Fibroblast of the aortic adventitia (primary cell): Measurements from ENCODE around the gene UTF1. TPM values are rescaled to one million over a fixed set of nuclear protein-coding genes. Genes with fewer than 3 reads are reported as not detected.

Experiments used
- DNase-seq: peaks from one replicate; pipeline ENCODE4 v3.0.0-alpha.2; 2010; ENCODE audit warnings: low read depth
- H3K4me3 ChIP-seq: 2 replicates; pipeline ENCODE4 v1.5.1; 2011; ENCODE audit warnings: low read depth, mild to moderate bottlenecking, control low read depth, low read length, moderate library complexity
- total RNA-seq: library from RNA; depleted of rRNA; stranded (reverse); fragments of >200 nt; gene quantifications from 2 replicates; pipeline ENCODE4 v1.2.3, GENCODE V29; 2012; ENCODE audit warnings: low replicate concordance
- TF ChIP-seq, protein P1 (sequence below): IDR thresholded peaks from 2 replicates; pipeline ENCODE4 v1.5.1; 2011; ENCODE audit warnings: mild to moderate bottlenecking, low read length, control low read depth, inconsistent platforms; ENCODE audit not compliant: insufficient read depth

Gene UTF1
- total RNA-seq, 1 donor, result not detected

DNA sequence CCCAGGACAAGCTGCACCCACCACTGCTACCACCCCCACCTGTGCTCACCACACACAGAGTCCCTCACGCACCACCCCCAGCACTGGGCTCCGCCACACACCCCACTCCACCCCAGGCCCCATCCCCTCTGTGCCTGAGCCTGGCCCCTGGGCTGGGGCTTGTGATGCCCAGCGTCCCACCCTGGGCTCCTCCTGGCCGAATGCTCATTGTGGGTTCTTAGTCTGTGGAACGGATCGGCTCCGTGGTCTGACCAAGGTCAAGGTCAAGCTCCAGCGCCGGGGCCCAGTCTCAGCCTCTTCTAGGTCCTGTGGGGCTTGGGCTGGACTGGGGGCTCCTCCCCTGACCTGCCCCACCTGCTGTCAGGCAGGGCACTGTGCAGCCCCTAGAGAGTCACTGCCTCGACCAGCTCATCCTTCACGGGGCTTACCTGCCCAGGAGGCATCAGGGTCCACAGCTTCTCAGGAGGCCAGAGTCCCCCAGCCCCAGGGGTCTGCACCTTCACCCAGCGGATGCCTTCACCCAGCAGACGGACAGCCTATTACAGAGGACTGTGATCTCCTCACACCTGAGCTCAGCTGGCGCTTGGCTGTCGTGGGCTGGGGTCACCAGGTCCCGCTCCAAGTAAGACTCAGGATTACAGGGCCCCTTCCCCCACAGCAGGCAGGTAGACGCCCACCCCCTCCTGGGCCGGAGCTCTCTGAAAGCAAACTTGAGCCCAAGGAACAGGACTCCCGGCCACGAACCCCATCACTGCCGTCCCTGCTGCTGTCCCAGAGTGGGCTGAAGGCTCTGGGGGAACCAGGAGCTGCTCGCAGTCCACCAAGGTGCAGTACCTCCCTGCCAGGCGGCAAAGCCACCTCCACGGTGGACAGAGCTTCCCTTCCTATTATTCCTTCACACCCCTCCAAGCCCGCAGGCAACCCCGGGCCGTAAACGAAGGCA, 15.3 kb upstream of the UTF1 start:
- H3K4me3 ChIP-seq, result no peak overlapping the region
- no peak for DNase-seq
- TF ChIP-seq, protein P1, sequence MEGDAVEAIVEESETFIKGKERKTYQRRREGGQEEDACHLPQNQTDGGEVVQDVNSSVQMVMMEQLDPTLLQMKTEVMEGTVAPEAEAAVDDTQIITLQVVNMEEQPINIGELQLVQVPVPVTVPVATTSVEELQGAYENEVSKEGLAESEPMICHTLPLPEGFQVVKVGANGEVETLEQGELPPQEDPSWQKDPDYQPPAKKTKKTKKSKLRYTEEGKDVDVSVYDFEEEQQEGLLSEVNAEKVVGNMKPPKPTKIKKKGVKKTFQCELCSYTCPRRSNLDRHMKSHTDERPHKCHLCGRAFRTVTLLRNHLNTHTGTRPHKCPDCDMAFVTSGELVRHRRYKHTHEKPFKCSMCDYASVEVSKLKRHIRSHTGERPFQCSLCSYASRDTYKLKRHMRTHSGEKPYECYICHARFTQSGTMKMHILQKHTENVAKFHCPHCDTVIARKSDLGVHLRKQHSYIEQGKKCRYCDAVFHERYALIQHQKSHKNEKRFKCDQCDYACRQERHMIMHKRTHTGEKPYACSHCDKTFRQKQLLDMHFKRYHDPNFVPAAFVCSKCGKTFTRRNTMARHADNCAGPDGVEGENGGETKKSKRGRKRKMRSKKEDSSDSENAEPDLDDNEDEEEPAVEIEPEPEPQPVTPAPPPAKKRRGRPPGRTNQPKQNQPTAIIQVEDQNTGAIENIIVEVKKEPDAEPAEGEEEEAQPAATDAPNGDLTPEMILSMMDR, result no peak

DNA sequence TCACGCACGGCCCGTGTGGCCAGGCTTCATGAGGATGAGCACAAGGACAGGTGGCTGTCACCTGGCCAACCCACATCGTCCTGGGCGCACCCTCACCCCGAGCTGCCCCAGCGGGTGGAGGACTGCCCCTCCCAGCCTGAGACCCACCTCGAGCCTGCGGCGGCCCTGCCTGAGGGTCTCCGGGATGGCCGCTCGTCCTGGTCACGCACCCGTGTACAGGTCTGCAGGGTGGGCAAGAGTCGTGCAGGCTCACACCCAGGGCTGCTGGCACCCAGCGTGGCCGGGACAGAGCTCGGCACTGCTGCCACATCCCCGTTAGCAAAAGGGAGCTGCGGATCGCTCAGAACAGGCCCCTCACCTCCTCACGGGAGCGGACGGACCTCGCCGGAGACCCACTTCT, 14.4 kb upstream of the UTF1 start:
- no peak overlapping the region for H3K4me3 ChIP-seq
- no peak for DNase-seq
- TF ChIP-seq, protein P1, result no peak

DNA sequence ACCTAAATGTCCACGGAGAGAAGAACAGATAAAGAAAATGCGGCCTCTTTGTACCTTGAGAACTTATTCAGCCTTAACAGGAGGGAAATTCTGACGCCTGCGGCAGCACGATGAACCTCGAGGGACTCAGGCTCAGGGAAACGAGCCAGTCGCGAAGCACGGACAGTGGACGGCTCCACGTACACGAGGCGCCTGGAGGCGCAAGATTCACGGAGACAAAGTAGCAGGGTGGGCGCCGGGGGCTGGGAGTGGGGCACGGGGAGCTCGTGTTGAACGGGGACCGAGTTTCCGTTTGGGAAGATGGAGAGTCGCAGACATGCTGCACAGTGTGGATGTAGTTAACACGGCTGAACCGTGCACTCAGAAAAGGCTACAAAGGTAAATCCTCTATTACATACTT, 13.2 kb upstream of the UTF1 start:
- no peak overlapping the region for H3K4me3 ChIP-seq
- TF ChIP-seq, protein P1, result no peak
- no peak for DNase-seq

DNA sequence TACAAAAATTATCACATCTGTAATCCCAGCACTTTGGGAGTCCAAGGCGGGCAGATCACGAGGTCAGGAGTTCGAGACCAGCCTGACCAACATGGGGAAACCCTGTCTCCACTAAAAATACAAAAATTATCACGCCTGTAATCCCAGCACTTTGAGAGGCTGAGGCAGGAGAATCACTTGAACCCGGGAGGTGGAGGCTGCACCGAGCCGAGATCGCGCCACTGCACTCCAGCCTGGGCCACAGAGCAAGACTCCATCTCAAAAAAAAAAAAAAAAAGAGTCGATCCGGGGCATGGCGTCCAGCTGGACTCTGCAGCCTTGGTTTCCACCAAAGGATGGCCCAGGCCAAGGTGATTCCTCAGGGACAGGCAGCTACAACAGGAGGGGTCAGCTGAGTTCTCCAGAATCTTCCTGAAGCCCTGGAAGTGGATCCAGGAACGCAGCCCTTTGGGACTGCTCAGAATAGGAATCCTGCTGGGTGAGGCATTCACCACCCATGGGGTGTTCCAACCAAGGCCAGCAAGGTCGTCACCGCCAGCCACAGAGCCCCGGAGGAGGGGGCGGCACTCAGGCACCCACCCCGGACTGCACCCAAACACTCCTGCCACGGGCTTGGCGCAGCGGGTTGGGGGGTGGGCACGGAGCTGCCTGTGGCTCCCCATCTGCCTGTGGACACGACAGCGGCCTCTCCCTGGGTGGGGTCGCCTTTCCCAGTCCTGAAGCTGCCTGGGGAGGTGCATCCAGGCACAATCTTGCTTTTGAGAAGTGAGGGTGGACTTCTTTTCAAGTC, 12.0 kb upstream of the UTF1 start:
- DNase-seq, result no peak
- no peak overlapping the region for H3K4me3 ChIP-seq
- TF ChIP-seq, protein P1, result no peak

DNA sequence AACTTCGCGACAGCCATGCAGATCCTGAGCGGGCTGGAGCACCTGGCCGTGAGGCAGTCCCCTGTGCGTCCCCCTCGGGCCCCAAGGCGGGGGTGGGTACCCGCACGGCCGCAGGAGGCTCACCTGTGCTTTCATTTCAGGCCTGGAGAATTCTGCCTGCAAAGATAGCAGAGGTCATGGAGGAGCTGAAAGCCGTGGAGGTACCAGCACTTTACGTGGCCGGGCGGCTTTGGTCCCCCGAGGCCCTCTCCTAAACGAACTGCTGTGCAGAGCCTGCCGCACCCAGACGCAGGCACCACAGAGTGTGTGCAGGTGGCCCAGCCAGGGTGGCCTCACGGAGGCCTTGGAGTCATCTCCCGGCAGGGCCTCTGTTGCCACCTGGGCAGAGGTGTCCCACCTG, 11.1 kb upstream of the UTF1 start:
- TF ChIP-seq, protein P1, result no peak

DNA sequence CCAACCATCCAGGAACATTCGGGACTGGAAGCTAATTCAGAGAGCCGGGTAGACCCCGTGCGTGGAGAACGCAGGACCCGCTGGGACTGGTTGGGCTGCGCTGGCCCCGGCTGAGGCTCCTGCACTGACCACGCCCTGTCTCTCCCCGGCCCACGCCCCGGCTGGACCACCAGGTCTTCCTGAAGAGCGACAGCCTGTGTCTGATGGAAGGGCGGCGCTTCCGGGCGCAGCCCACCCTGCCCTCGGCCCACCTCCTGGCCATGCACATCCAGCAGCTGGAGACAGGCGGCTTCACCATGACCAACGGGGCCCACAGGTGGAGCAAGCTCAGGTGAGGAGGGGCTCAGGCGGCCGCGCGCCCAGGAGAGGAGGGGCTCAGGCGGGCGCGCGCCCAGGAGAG, 10.2 kb upstream of the UTF1 start:
- DNase-seq, result no peak
- TF ChIP-seq, protein P1, result no peak
- H3K4me3 ChIP-seq, result no peak overlapping the region

More for the DNA sequence above, 11.1 kb upstream of the UTF1 start:
- H3K4me3 ChIP-seq, result no peak overlapping the region
- no peak for DNase-seq
